HG02943 (cell line): Measurements from ENCODE around the gene DLX1.

Experiments used
- ATAC-seq: cut with Tn5 transposase; IDR thresholded peaks from one replicate; pipeline ENCODE4 v1.9.1; 2021; ENCODE audit warnings: mild to moderate bottlenecking, low read depth, moderate library complexity; ENCODE audit not compliant: unreplicated experiment

Gene DLX1

DNA sequence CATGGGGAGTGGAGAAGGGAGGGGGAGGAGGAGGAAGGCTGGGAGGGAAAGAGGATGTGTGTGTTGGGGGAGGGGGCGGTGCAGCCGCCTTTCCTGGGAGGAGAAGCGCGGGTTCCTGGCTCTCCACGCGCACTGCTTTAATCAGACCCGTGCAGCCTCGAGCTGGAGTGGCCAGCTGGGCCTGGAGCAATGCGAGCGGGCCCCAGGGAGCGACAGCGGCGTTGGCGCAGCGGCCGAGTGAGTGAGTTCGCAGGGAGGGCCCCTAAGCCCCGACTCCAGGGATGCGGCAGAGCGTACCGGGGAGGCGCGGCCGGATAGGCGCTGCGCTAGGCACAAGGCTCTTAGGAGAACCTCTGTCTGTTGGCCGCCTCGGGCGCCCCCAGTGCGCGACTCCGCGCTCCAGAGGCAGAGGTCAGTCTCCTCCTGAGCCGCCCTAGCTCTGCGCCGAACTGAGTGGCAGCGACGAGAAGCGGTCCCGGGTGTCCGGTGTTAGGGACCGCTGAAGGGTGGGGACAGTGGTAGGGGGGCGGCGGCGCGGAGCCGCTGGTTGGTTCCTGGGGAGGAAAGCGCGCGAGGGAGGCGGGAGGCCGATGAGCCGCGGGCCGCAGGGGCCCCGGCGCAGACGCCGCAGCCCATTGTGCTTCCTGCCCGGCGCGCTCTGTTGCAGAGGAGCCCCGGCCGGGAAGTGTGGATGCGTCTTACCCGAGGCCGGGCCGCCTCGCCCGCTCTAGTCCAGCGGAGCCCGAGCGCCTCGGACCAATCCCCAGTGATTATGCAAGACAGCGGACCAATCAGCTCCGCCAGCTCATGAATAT is 455 bp upstream of the DLX1 start:
- ATAC-seq, result peak; percentile 78

DNA sequence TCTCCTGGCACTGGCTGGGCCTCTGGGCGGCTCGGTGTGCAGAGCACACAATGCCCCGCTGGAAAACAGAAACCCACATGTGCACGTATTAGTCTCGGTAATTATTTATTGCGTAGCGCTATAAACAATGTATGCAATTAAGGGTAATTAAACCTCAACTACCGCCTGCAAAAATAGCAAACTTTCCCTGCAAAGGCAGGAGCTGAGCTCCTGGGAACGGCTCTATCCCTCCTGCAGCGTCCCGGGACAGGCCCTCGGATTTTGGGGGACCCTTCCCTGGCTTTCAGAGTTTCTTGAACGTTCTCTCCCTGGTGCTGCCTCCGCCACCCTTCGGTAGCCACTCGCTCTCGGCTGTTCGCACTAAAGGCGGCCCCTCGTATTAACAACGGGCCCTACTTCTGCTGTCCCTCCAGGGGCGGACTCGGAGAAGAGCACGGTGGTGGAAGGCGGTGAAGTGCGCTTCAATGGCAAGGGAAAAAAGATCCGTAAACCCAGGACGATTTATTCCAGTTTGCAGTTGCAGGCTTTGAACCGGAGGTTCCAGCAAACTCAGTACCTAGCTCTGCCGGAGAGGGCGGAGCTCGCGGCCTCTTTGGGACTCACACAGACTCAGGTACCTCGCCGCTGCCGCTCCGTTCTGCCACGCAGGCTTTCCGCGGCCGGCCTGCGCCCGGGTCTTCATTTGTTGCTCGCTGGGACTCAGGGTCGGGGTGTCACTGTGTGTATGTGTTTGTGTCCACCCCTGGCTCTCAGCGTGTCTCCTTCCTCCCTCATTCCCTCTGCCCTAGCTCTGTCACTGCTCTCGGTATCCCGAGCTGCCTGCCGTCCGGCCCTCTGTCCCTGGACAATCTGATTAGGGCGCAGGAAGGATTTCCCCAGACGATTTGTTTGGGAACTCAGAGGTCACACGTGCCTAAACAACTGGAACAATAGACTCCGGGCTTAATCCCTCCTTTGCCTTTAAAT is 1.2 kb downstream of the DLX1 start:
- no peak for ATAC-seq

DNA sequence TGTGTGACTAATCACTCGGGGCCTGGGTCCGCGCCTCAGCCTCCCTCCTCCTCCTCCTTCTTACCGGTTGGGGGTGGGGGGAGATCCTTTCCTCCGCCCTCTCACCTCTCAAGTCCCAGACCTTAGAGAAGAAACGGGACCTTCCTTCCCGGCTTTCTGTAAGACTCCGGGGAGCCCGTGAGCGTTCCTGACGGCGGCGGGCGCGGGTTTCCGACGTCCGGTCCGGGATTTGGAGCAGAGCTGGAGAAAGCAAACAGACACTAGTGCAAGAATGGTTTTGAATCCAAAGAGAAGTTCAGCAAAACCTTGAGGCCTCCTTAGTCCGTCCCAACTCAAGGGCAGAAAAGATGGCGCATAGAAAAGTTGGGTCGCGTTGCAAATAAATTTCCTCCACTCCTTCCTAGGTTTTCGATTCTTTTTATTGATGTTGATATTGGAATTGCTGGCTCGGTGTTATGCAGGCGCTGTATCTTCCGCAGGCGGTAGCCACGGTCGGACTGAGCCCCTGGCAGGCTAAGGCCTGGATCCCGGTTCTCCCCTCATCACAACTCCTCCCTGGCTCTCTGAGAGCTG is 2.0 kb downstream of the DLX1 start:
- ATAC-seq, result no peak

DNA sequence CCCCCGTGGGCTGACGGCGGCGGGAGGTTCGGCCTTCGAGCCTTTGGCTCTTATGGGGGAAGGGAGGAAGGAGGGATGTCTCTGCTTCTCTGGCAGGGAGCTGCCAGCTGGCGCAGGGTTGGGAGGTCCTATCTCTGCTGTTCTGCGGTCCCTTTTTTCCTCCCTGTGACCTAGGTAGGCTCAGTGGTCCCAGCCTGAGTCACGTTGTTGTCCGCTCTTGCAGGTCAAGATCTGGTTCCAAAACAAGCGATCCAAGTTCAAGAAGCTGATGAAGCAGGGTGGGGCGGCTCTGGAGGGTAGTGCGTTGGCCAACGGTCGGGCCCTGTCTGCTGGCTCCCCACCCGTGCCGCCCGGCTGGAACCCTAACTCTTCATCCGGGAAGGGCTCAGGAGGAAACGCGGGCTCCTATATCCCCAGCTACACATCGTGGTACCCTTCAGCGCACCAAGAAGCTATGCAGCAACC is 2.5 kb downstream of the DLX1 start:
- no peak for ATAC-seq

DNA sequence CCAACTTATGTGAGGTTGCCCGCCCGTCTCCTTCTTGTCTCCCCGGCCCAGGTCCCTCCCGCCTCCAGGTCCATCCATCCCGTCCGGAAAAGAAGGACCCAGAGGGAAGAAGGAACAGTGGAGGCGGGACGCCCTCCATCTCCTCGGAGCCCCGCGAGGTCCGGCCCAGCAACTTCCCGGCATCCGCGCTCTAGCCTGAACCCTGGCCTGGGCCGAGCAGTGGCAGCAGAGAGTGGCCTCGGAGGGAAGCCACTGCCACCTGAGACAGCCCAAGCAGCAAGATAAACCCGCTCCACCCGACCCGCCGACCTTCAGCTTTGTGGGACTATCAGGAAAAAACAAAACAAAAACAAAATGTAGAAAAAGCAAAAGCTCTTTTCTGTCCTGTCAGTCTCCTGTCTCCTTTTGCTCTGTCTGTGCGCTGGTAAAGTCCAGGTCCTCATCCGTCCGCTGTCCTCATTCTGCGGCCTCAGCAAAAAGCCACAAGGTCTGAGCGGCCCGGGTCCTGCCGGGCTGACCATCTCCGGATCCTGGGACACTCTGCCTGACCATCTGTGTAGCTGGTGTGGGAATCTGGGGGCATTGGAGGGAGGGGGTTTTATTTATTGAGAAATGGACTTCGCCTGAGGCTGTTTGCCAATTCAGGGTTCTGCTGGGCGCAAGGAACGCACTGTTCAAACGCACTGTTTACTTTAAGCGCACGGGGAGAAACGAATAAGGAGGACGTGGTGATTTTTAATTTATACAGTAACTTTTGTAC is 3.1 kb downstream of the DLX1 start:
- ATAC-seq, result no peak

DNA sequence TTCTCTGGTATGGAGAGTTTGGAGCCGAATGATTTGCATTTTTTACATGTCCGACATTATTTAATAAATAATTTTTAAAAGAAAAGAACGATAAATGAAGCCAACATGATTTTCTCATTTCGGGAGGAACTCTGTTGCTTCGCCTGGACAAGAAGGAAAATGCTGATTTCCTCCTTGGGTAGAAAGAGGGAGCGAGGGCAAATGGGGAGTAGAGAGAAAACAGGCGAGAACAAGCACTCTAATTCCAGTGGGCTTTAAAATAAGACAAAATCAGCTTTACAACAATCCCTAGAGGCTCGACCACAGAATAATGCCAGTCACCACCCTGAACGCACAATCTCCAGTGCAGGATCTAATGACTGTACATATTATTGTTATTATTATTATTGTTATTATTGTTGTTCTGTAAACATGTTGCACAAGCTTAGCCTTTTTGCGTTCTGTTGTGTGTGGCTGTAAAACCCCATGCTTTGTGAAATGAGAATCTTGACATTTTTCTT is 3.7 kb downstream of the DLX1 start:
- no peak for ATAC-seq

DNA sequence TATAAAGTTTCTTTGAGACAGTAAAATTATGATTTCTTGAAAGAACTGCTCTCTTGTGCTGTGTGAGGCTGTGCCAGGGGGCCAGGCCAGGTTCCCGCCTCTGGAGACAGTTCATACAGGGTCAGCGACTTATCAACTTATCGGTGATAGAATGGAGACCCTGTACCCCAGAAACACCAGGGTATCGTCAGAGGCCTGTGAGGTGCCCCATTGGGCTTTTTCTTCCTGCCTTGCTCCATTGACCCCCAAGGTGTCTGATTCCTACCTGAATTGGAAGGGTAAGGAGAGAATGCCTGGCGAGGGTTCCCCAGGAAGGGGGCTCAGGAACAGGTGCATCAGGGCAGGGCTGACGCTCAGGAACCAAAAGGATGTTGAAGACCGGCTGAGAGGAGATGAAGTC is 4.3 kb downstream of the DLX1 start:
- no peak for ATAC-seq

DNA sequence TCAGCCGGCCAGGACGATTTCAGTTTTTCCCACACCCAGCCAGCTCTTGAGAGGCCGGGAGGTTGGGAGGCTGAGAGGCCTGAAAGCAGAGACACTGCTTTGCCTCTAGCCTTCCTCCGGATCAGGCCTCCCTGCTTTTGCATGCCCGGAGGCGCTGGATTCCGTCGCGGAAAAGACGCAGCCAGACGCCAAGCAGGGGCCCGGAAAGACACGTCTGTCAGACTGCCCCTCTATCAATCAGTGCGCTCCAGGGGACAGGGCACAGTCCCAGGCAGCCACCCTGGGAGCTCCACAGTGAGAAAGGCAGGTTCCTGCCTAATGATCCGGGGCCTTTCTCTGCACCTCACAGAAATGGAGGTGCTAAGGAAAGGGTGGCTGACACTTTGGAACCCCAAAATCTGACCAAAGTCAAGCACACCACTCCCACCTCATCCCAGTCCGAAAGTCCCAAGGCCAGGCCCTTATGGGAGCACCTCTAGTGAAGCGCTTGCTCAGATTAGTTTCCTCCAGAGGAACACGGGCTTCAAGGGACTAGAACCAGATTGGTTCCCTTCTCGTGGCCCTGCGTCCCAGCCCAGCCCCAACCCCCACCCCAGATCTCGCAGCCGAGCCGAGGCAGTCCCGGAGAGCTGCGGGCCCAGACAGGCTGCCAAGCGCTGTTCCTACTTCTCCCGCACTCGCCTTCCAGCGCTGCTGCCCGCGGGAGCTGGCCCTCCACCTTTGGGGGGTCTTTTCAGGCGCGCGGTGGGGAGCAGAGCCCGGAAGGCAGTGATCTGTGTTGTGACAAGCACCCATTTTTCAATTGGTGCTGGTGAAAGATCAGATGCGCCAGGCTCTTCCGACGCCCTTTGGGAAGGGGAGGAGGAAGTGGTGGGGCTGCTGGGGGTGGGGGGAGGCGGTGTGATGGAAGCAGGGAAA is 5.0 kb downstream of the DLX1 start:
- no peak for ATAC-seq

DNA sequence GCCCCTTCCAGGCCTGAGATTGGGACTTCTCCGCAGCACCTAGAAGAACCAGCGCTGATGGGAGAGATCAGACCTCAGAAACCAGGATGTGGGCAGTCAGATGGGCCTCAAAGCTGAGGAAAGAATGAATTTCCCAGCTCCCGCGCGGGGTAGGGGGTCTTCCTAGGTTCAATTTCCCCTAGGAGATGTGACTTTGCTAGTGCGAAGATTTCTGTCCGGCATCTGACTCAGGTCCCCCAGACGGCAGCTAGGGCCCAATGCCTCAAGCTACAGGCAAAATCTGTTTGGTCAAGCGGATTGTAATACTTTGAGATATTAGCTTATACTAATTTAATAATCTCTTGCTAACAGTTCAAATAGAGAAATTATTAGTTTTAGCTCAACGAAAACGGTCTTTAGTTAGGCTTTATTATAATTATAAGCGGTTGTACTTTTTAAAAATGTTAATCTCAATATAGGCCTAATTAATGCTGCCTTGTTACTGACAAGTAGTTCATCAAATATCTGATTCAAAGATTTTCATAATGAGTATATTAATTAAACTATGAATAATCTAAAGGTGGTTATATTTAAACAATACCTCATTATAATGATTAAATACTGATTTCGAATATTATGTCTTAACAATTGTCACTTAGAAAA is 5.8 kb downstream of the DLX1 start:
- ATAC-seq, result no peak

DNA sequence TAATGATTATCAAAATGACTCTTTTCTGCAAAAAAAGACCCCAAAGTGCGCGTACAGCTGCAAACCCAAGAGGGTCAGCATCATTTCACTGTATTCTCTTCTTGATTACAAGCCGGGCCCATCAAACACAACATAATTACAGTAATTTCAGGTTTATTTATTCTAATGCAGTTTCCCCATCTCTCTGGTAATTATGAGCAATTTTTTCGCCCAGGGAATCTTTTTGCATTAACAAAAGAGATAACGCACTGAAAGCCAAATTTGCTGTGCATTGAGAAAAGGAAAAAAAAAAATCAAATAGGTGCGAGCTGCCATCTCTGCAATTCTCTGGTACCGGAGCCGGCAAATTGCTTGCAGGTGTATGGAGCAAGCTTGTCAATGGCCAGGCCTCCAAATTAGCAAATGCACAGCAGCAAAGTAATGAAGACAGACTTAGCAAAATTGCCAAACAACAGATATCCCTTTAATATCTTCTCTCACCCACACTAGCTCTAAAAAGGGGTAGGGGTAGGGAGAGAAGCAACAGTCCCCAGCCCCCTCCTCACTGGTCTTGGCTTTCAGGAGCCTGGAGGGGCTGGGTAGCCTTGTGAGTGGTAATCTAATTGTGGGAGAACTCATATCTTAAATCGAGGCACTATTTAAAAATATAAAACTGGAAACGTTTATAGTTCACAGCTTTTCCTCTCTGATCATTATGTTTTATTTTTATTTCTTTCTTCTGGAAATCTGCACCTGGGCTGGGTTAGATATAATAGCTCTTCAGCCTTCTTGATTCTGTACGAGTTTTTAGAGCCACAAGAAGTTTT is 6.7 kb downstream of the DLX1 start:
- no peak for ATAC-seq

DNA sequence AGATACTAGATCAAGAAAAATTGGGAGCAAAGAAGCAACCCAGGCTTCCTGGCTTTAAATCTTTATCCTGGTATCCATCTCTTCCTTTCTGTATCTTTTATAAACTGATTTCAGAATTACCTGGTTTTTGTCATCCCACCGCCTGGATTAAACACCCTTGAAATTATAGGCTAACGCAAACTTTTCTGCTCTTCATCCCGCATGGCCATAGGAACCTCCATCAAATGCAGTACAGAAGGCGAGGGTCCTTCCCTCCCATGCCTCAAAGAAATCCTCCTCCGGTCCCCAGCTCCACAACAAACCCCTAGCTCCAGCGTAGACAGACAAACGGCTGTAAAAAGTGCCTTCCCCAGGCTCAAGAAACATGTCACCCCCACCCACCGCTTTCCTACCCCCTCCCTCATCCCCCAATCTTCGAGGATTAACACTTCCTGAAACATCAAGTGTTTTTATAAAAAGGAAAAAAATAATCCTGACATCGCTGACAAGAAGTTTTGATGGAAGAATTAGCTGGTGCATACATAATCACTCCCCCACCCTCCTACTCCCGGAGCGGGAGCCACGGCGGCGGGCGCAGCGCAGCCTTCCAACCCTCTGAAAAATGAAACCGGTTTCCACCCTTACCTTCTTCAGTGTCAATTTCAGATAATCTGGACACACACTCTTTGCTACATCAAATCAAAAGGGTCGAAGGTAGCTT is 7.6 kb downstream of the DLX1 start:
- no peak for ATAC-seq

DNA sequence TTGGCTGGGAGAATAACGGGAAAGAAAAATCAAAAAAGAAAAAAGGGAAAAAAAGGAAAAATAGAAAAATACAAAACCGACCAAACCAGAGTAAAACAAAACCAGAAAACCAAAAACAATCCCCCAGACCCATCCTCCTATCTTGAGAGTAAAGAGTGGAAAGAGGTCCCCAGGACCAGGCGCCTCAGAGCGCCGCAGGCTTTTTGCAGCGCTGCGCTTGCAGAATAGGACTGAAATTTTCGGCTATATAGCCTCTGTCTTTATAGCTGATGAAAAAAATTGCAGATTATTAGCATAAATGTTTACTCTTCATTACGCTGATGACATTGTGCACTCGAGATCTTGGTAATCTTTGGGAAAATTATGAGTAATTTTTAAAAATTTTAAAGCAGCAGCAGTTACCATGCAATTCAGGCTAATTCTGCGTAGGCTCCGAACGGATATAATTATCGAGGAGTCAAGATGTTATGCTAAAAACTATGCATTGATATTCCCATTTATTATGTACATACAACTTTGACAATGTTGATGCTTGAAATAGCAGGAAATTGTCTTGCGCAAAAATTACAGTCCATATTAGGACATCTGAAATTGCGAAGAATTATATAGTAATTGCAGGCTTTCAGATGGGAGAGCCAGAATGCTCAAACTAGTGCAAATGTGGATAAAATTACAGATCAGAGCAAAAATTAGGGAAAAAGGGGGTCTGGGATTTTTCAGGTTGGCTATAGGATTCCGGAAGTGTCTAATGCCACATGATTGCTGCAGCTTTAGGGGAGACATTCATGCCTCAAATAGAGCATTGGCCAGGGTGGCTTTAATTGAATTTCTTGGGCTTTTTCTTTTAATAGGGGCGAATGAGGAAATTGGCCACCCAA is 8.3 kb downstream of the DLX1 start:
- no peak for ATAC-seq

DNA sequence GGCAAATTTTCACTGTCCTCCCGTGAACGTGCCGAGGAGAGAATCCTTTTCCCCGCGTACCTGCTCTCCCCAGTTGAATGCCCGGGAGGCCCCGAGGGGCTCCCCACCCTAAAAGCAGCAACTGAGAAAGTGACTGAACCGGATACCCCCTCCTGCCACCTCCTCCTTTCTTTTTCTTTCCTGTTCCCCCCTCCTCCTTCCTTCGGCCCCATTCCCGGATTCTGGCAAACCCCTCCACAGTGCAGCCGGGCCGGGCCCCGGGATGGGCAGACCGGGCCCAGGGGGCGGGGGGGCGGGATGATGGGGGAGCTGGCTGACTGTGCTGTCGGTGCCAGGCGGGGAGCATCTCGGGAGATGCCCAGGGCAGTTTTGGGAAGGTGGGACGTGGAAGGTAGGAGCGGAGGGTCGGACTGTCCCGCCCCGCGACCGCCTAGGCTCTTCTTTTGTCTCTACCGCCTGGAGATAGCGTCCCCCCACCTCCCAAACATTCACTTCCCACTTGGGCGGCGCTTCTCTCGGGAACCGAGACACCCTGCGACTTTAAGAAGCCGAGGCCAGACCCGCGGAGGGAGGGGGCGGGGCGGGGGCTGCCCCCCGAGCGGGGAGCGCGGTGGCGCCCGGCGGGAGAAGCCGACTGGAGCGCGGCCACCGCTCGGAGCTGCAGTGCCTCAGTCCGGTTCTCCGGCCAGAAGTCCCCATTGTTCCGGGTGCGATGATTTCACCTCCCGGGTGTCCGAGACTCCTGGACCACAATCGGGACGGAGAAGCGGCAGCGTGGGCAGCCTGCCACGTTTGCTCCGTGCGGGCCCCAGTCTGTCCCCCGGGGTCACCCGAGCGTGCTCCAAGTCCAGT is 9.2 kb downstream of the DLX1 start:
- ATAC-seq, result no peak

DNA sequence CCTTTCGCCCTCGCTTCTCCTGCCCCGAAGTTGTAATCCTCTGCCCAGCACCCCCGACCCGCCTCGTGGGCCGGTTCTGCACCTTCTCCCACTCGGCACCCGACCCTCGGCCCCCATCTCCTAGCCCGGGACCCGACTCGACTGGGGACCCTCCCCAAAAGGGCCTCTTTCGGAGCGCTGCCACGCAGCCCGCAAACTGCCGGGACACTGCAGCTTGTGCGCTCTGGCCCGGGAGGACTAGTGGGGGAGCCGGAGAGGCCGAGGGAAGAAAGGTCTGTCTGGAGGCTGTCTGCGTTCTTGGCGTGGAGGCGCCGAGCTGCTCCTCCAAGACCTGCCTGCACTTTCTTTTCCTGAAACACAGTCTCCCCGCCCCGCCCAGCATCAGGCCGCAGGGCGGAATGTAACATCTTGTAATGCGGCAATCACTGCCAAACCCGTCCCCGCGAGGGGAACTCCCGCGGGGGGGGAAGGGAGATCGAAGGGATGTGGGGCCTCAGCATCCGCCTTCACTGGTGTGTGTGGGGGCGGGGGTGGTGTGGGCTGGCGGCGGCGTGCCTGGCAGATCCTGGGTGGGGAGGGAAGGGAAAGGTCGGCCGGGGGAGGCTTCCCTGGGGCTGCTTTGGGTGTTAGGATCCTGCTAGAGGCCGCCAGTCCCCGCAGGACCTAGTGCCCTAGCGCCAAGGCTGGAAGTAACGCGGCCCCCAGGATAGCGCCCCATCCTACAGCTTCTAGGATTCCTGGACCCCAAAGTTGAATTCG is 10.0 kb downstream of the DLX1 start:
- ATAC-seq, result no peak
